Measurements from ENCODE around the gene H2BW2.

- TF ChIP-seq CTCF (conservative IDR thresholded peaks at IDR 0.05 in 1 of 2, IDR thresholded peaks at IDR 0.05 in 1 of 2; ENCODE audit: low read depth in 1 of 2, low read length in 2 of 2): no peak
- TF ChIP-seq EZH2 (IDR thresholded peaks at IDR 0.05; ENCODE audit: low read length, missing control alignments): no peak
Observed at GRCh38 chrX:104084063-104084462, 44.3 kb downstream of the H2BW2 start.

Measured in fibroblast of lung (primary cell).